H1 (cell line): Measurements from ENCODE around the gene PEAK3. TPM values are rescaled to one million over a fixed set of nuclear protein-coding genes. Genes with fewer than 3 reads are reported as not detected.

Experiments
- CTCF ChIA-PET: fragments of 300-600 bp; sonication (Branson Sonifier 250); formaldehyde crosslinking; loops from one replicate; lab custom pipeline; 2021; ENCODE audit not compliant: partially characterized antibody; lab: Charles Lee
- POLR2A ChIA-PET: fragments of 300-600 bp; sonication (Branson Sonifier 250); formaldehyde crosslinking; loops from one replicate; lab custom pipeline; 2021; ENCODE audit warnings: inconsistent platforms; ENCODE audit not compliant: partially characterized antibody; lab: Charles Lee
- DNase-seq, 2 experiments: peaks; one replicate each; pipeline versions ENCODE4 v3.0.0 to v3.0.0-alpha.2; 2010 to 2022; ENCODE audit warnings: low spot score in 2 of 2, low read depth in 1 of 2, mixed read lengths in 1 of 2
- FAIRE-seq: peaks from 2 replicates; lab custom pipeline; 2011; peaks lifted over from hg19 to GRCh38; lab: Jason Lieb, UNC
- H2AFZ ChIP-seq: 2 replicates; pipeline ENCODE4 v1.8.1; 2012; ENCODE audit warnings: low read length, inconsistent platforms
- H2AK5ac ChIP-seq: 2 replicates; pipeline ENCODE4 v1.6.1; 2013; ENCODE audit warnings: low read depth, low read length
- H2BK120ac ChIP-seq: replicated peaks from 2 replicates; pipeline ENCODE3; 2013; ENCODE audit warnings: low read depth, low read length, inconsistent platforms
- H2BK12ac ChIP-seq: 2 replicates; pipeline ENCODE4 v1.6.1; 2013; ENCODE audit warnings: low read depth, low read length
- H2BK15ac ChIP-seq: 2 replicates; pipeline ENCODE4 v1.6.1; 2013; ENCODE audit warnings: low read length
- H2BK20ac ChIP-seq: 2 replicates; pipeline ENCODE4 v1.6.1; 2013; ENCODE audit warnings: low read length
- H2BK5ac ChIP-seq: 2 replicates; pipeline ENCODE4 v1.6.1; 2013; ENCODE audit warnings: low read depth, low read length
- H3K14ac ChIP-seq: 2 replicates; pipeline ENCODE4 v1.6.1; 2013; ENCODE audit warnings: inconsistent platforms; ENCODE audit not compliant: insufficient read length
- H3K18ac ChIP-seq: 2 replicates; pipeline ENCODE4 v1.6.1; 2013; ENCODE audit warnings: low read length; ENCODE audit errors: extremely low read depth
- H3K23ac ChIP-seq: 2 replicates; pipeline ENCODE4 v1.6.1; 2013; ENCODE audit warnings: inconsistent platforms; ENCODE audit not compliant: insufficient read length
- H3K23me2 ChIP-seq: 2 replicates; pipeline ENCODE4 v1.6.1; 2013; ENCODE audit warnings: low read depth, low read length
- H3K27ac ChIP-seq: 2 replicates; pipeline ENCODE4 v1.6.1; 2011; ENCODE audit warnings: low read depth, low read length, inconsistent platforms
- H3K27me3 ChIP-seq, 4 experiments: replicated peaks in 1 of 4; 1 replicate in 1 of 4; 2 replicates in 3 of 4; pipeline versions ENCODE4 v1.6.1 to v1.8.1; 2011 to 2013; ENCODE audit warnings: low read length in 3 of 4, mild to moderate bottlenecking in 3 of 4, inconsistent platforms in 2 of 4, mixed read lengths in 2 of 4, moderate library complexity in 1 of 4; ENCODE audit not compliant: control insufficient read depth in 3 of 4, insufficient read depth in 3 of 4; ENCODE audit errors: extremely low read depth in 1 of 4
- H3K36me3 ChIP-seq, 4 experiments: 2 replicates each; pipeline versions ENCODE4 v1.6.1 to v1.8.1; 2011 to 2013; ENCODE audit warnings: mild to moderate bottlenecking in 4 of 4, low read length in 3 of 4, moderate library complexity in 2 of 4, control low read depth in 1 of 4, inconsistent platforms in 1 of 4; ENCODE audit not compliant: insufficient read depth in 4 of 4, control insufficient read depth in 2 of 4
- H3K4ac ChIP-seq: replicated peaks from 2 replicates; pipeline ENCODE3; 2013; ENCODE audit warnings: low read length, low read depth, mixed read lengths, inconsistent platforms; ENCODE audit not compliant: insufficient read length
- H3K4me1 ChIP-seq, 4 experiments: replicated peaks in 1 of 4; 1 replicate in 1 of 4; 2 replicates in 3 of 4; pipeline versions ENCODE4 v1.6.1 to v1.8.1; 2011 to 2013; ENCODE audit warnings: low read length in 3 of 4, inconsistent platforms in 2 of 4, mixed read lengths in 1 of 4; ENCODE audit not compliant: insufficient read depth in 4 of 4, control insufficient read depth in 3 of 4
- H3K4me2 ChIP-seq, 2 experiments: 2 replicates each; pipeline versions ENCODE4 v1.6.1 to v1.8.1; 2011 to 2013; ENCODE audit warnings: low read depth in 2 of 2, low read length in 2 of 2, control low read depth in 1 of 2, inconsistent platforms in 1 of 2, mild to moderate bottlenecking in 1 of 2; ENCODE audit not compliant: insufficient read depth in 1 of 2
- H3K4me3 ChIP-seq, 4 experiments: fragments of 200-600, 300-600 bp in 1 of 4; sonication (generic), shearing (Covaris generic), sonication (Bioruptor Twin) in 1 of 4; 2 replicates each; pipeline versions ENCODE4 v1.5.1 to v1.8.1; 2011 to 2016; ENCODE audit warnings: low read length in 4 of 4, low read depth in 3 of 4, control low read depth in 2 of 4, inconsistent platforms in 2 of 4, mild to moderate bottlenecking in 2 of 4, mixed read lengths in 1 of 4, moderate library complexity in 1 of 4; ENCODE audit not compliant: insufficient read depth in 2 of 4; ENCODE audit errors: extremely low read depth in 1 of 4
- H3K56ac ChIP-seq: replicated peaks from 2 replicates; pipeline ENCODE3; 2013; ENCODE audit warnings: low read depth, mild to moderate bottlenecking, mixed read lengths, low read length, inconsistent platforms; ENCODE audit not compliant: insufficient read length
- H3K79me1 ChIP-seq: 2 replicates; pipeline ENCODE4 v1.6.1; 2013; ENCODE audit warnings: low read depth, low read length, control low read depth
- H3K79me2 ChIP-seq, 2 experiments: 2 replicates each; pipeline versions ENCODE4 v1.6.1 to v1.8.1; 2012 to 2013; ENCODE audit warnings: low read length in 2 of 2, mild to moderate bottlenecking in 2 of 2, inconsistent platforms in 1 of 2; ENCODE audit not compliant: insufficient read depth in 2 of 2, control insufficient read depth in 1 of 2
- H3K9ac ChIP-seq, 4 experiments: replicated peaks in 1 of 4; 1 replicate in 1 of 4; 2 replicates in 3 of 4; pipeline versions ENCODE4 v1.6.1 to v1.8.1; 2011 to 2013; ENCODE audit warnings: low read depth in 3 of 4, low read length in 3 of 4, control low read depth in 2 of 4, mild to moderate bottlenecking in 2 of 4, moderate library complexity in 2 of 4, inconsistent platforms in 1 of 4; ENCODE audit errors: extremely low read depth in 1 of 4
- H3K9me3 ChIP-seq, 2 experiments: 2 replicates each; pipeline versions ENCODE4 v1.6.1 to v1.8.1; 2012 to 2013; ENCODE audit warnings: mild to moderate bottlenecking in 2 of 2, moderate library complexity in 2 of 2, control low read depth in 1 of 2, inconsistent platforms in 1 of 2, low read depth in 1 of 2, low read length in 1 of 2, mixed read lengths in 1 of 2; ENCODE audit not compliant: insufficient read depth in 2 of 2
- H4K20me1 ChIP-seq, 2 experiments: replicated peaks in 1 of 2; 2 replicates each; pipeline versions ENCODE3 to v1.8.1; 2011 to 2013; ENCODE audit warnings: inconsistent platforms in 2 of 2, low read length in 2 of 2, mild to moderate bottlenecking in 1 of 2; ENCODE audit not compliant: insufficient read depth in 2 of 2, control insufficient read depth in 1 of 2
- H4K5ac ChIP-seq: 2 replicates; pipeline ENCODE4 v1.6.1; 2013; ENCODE audit warnings: low read length, low read depth, mixed read lengths, inconsistent platforms; ENCODE audit not compliant: insufficient read length
- H4K8ac ChIP-seq: 2 replicates; pipeline ENCODE4 v1.8.0; 2013; ENCODE audit warnings: mild to moderate bottlenecking, moderate library complexity, low read length, inconsistent platforms; ENCODE audit not compliant: insufficient read depth; ENCODE audit errors: extremely low read depth
- H4K91ac ChIP-seq: replicated peaks from 2 replicates; pipeline ENCODE3; 2013; ENCODE audit warnings: low read length, mixed read lengths, inconsistent platforms; ENCODE audit not compliant: insufficient read length
- BRCA1 ChIP-seq: IDR thresholded peaks from 2 replicates; pipeline ENCODE4 v1.6.1; 2012; ENCODE audit warnings: low read depth, low read length, improper control_type of control experiment
- CEBPB ChIP-seq: IDR thresholded peaks from 2 replicates; pipeline ENCODE4 v1.6.1; 2012; ENCODE audit warnings: low read depth, low read length
- EP300 ChIP-seq, 2 experiments: IDR thresholded peaks; 1 replicate in 1 of 2; 2 replicates in 1 of 2; pipeline ENCODE4 v1.6.1; 2011 to 2012; ENCODE audit warnings: low read depth in 2 of 2, low read length in 2 of 2, mild to moderate bottlenecking in 2 of 2, borderline replicate concordance in 1 of 2, inconsistent platforms in 1 of 2, moderate library complexity in 1 of 2
- HDAC2 ChIP-seq, 2 experiments: fragments of 300-600 bp in 1 of 2; sonication (generic) in 1 of 2; IDR thresholded peaks; 2 replicates each; pipeline ENCODE4 v1.6.1; 2011 to 2012; ENCODE audit warnings: low read depth in 2 of 2, low read length in 2 of 2, mild to moderate bottlenecking in 2 of 2, moderate library complexity in 2 of 2, borderline replicate concordance in 1 of 2, inconsistent platforms in 1 of 2
- JUND ChIP-seq: IDR thresholded peaks from 2 replicates; pipeline ENCODE4 v1.6.1; 2011; ENCODE audit warnings: mild to moderate bottlenecking, improper control_type of control experiment, low read length
- KDM5A ChIP-seq: fragments of 200-600 bp; IDR thresholded peaks from 2 replicates; pipeline ENCODE4 v1.7.1; 2012; ENCODE audit warnings: mild to moderate bottlenecking, low read length, inconsistent platforms, mixed read lengths
- MAFK ChIP-seq: IDR thresholded peaks from 2 replicates; pipeline ENCODE4 v1.6.1; 2012; ENCODE audit warnings: low read depth, mild to moderate bottlenecking, improper control_type of control experiment, low read length
- SRF ChIP-seq: IDR thresholded peaks from 2 replicates; pipeline ENCODE4 v1.6.1; 2011; ENCODE audit warnings: mild to moderate bottlenecking, low read depth, low read length, moderate library complexity
- TBP ChIP-seq: IDR thresholded peaks from 2 replicates; pipeline ENCODE4 v1.6.1; 2011; ENCODE audit warnings: low read depth, low read length, improper control_type of control experiment
- WGBS, 2 experiments: shearing (Covaris generic) in 1 of 2; methylation state at CpG; one replicate each; pipeline versions ENCODE4 v1.1.6 to v1.1.7; 2013 to 2015; ENCODE audit warnings: low lambda C conversion rate in 2 of 2, mixed read lengths in 2 of 2, inconsistent platforms in 1 of 2, low coverage in 1 of 2, missing lambda C conversion rate in 1 of 2; ENCODE audit not compliant: insufficient replicate concordance in 2 of 2, insufficient coverage in 1 of 2, insufficient read length in 1 of 2; ENCODE audit errors: extremely low coverage in 1 of 2, missing lambda C conversion rate in 1 of 2; 5-methylcytosine and 5-hydroxymethylcytosine counted together
- polyA plus RNA-seq, 7 experiments: library from polyadenylated mRNA; depleted of rRNA in 3 of 7; stranded (reverse) in 5 of 7; unstranded in 2 of 7; fragments of >200 nt in 5 of 7; fragments of 200-250 nt in 2 of 7; gene quantifications; 1 replicate in 5 of 7; 2 replicates in 1 of 7; 4 replicates in 1 of 7; pipeline versions ENCODE4 v1.2.1 to v1.2.3, GENCODE V29; 2011 to 2013; ENCODE audit warnings: missing spikeins in 2 of 7, mixed read lengths in 2 of 7
- total RNA-seq: library from RNA; stranded (reverse); fragmentation: NEBNext Ultra II Directional; extraction: Animal tissue kit (Norgen Biotek cat#: 25700); gene quantifications from 2 replicates; pipeline ENCODE4 v1.2.1, GENCODE V29; 2021

The PEAK3 gene
- total and polyA plus RNA-seq, 2 of the 8 experiments (the other 6 are each of a cell fraction or from before 2014, with no cell fraction given), result not detected

GRCh38 chr19:2273356-2274184, 8.4 kb downstream of the PEAK3 start:
- Histone ChIP-seq H3K23ac (no peak overlapping the region), H2BK15ac (no peak overlapping the region), H3K9me3 (no peaks in the 10 kb centered on the region), H4K5ac (peak overlapping the region; percentile 34), H3K56ac (no peak overlapping the region), H3K4me1 (peaks cover 0 to 17% (median 7%) of the 10 kb centered on the region in 4 experiments; a peak in 5 of 7 replicates), H3K79me2 (peaks cover 20 to 40% of the 10 kb centered on the region in 2 experiments; a peak in 3 of 4 replicates), H4K20me1 (peaks cover 22 to 31% of the 10 kb centered on the region in 2 experiments), H2BK20ac (no peak overlapping the region), H2BK12ac (no peak overlapping the region), H4K8ac (peak overlapping the region; percentile 9; the same call in 1 of the 2 replicates), H3K4me2 (peak overlapping the region; percentile 73 to 79), H2BK120ac (no peak overlapping the region), H3K4ac (no peak overlapping the region), H3K27me3 (no peaks in the 10 kb centered on the region), H2BK5ac (no peak overlapping the region), H3K9ac (peak overlapping the region in 2 of 4 experiments; percentile 9 to 51; a peak in 2 of 7 replicates), H3K18ac (no peak overlapping the region; the same call in 1 of the 2 replicates), H3K14ac (no peak overlapping the region), H3K4me3 (peak overlapping the region in 3 of 4 experiments; percentile 18 to 53 (median 23); a peak in 4 of 8 replicates), H3K79me1 (peaks cover 3% of the 10 kb centered on the region; the same call in 1 of the 2 replicates), H3K27ac (no peak overlapping the region; the same call in 1 of the 2 replicates), H2AFZ (no peak overlapping the region), H4K91ac (no peak overlapping the region), H3K36me3 (peaks cover 3 to 23% (median 9%) of the 10 kb centered on the region in 4 experiments; a peak in 5 of 8 replicates), H2AK5ac (no peak overlapping the region), H3K23me2 (peaks cover 5% of the 10 kb centered on the region; the same call in 1 of the 2 replicates)
- ChIA-PET POLR2A (interaction anchor here (1.0 to 23.4 kb wide), 12 partner anchors 10 to 155 kb away, joined by 3 to 330 read pairs (median 6); partner anchors contain the start of genes AMH, JSRP1, LSM7 and PLEKHJ1), CTCF (interaction anchor here (0.6 to 6.2 kb wide), 21 partner anchors 11 to 580 kb away, joined by 3 to 106 read pairs (median 8); partner anchors contain the start of genes JSRP1 and TMPRSS9)
- DNase-seq, result peak; percentile 73 to 98
- 14% methylated on average over 41 of the region's 45 CpGs; no CpG with 5 or more reads in 1 of the 2 experiments for WGBS, 2 experiments
- FAIRE-seq, result no peak
- TF ChIP-seq SRF (0 out of 2 replicates have a peak, but pooled peaks have one; percentile 40), CEBPB (peak; percentile 18; the same call in 1 of the 2 replicates), JUND (peak; percentile 31; the same call in 1 of the 2 replicates), MAFK (no peak), EP300 (IDR thresholded peaks at IDR 0.05; ENCODE audit: borderline replicate concordance in 1 of 2, low read depth in 2 of 2, low read length in 2 of 2) (peak in 1 of 2 experiments; percentile 46; a peak in 1 of 3 replicates), HDAC2 (IDR thresholded peaks at IDR 0.05; ENCODE audit: borderline replicate concordance in 1 of 2, low read depth in 2 of 2, low read length in 2 of 2) (no peak), BRCA1 (no peak), TBP (no peak; the same call in 1 of the 2 replicates), KDM5A (no peak)
